Measurements from ENCODE around the gene NDUFS1. TPM values are rescaled to one million over a fixed set of nuclear protein-coding genes. Genes with fewer than 3 reads are reported as not detected.

The NDUFS1 gene
- total and polyA plus RNA-seq, 2 of the 8 experiments (the other 6 are each of a cell fraction or from before 2014, with no cell fraction given), result 42.1 to 97.0 TPM

GRCh38 chr2:206125901-206126300 is 33.3 kb downstream of the NDUFS1 start:
- Histone ChIP-seq H2BK15ac (ENCODE audit: low read length) (no peak overlapping the region), H3K79me2 (ENCODE audit: control insufficient read depth in 1 of 2, insufficient read depth in 2 of 2, low read length in 2 of 2) (no peaks in the 10 kb centered on the region), H2BK5ac (ENCODE audit: low read depth, low read length) (no peak overlapping the region), H3K4me1 (replicated peaks in 1 of 4; ENCODE audit: control insufficient read depth in 3 of 4, insufficient read depth in 4 of 4, low read length in 3 of 4) (no peaks in the 10 kb centered on the region), H2BK120ac (replicated peaks; ENCODE audit: low read depth, low read length) (no peak overlapping the region), H4K91ac (replicated peaks; ENCODE audit: insufficient read length, low read length) (no peak overlapping the region), H2AFZ (ENCODE audit: low read length) (no peak overlapping the region), H3K23ac (ENCODE audit: insufficient read length) (no peak overlapping the region), H3K36me3 (ENCODE audit: control insufficient read depth in 2 of 4, insufficient read depth in 4 of 4, low read length in 3 of 4) (peaks cover 11 to 86% (median 55%) of the 10 kb centered on the region in 4 experiments), H3K4me2 (ENCODE audit: insufficient read depth in 1 of 2, low read depth in 2 of 2, low read length in 2 of 2) (no peak overlapping the region), H4K8ac (ENCODE audit: extremely low read depth, insufficient read depth, low read length) (no peak overlapping the region), H3K4ac (replicated peaks; ENCODE audit: insufficient read length, low read depth, low read length) (no peak overlapping the region), H3K9ac (replicated peaks in 1 of 4; ENCODE audit: extremely low read depth in 1 of 4, low read depth in 3 of 4, low read length in 3 of 4) (no peak overlapping the region), H2BK12ac (ENCODE audit: low read depth, low read length) (no peak overlapping the region), H3K14ac (ENCODE audit: insufficient read length) (no peak overlapping the region), H3K4me3 (ENCODE audit: extremely low read depth in 1 of 4, insufficient read depth in 2 of 4, low read depth in 3 of 4, low read length in 4 of 4) (no peak overlapping the region), H3K9me3 (ENCODE audit: insufficient read depth in 2 of 2, low read depth in 1 of 2, low read length in 1 of 2) (peaks cover 0 to 4% of the 10 kb centered on the region in 2 experiments; a peak in 1 of 4 replicates), H3K56ac (replicated peaks; ENCODE audit: insufficient read length, low read depth, low read length) (no peak overlapping the region), H3K79me1 (ENCODE audit: low read depth, low read length) (no peaks in the 10 kb centered on the region), H3K23me2 (ENCODE audit: low read depth, low read length) (no peaks in the 10 kb centered on the region), H3K27me3 (replicated peaks in 1 of 4; ENCODE audit: control insufficient read depth in 3 of 4, extremely low read depth in 1 of 4, insufficient read depth in 3 of 4, low read length in 3 of 4) (no peaks in the 10 kb centered on the region), H3K18ac (ENCODE audit: extremely low read depth, low read length) (no peak overlapping the region), H2BK20ac (ENCODE audit: low read length) (no peak overlapping the region), H4K20me1 (replicated peaks in 1 of 2; ENCODE audit: control insufficient read depth in 1 of 2, insufficient read depth in 2 of 2, low read length in 2 of 2) (no peaks in the 10 kb centered on the region), H4K5ac (ENCODE audit: insufficient read length, low read depth, low read length) (no peak overlapping the region), H3K27ac (ENCODE audit: low read depth, low read length) (no peak overlapping the region), H2AK5ac (ENCODE audit: low read depth, low read length) (no peak overlapping the region)
- ChIA-PET CTCF (ENCODE audit: partially characterized antibody) (interaction anchor here (0.9 to 1.6 kb wide), 5 partner anchors 15 to 125 kb away, joined by 3 to 4 read pairs (median 4); no protein-coding TSS in a partner anchor), POLR2A (ENCODE audit: partially characterized antibody) (interaction anchor here (0.6 to 0.7 kb wide), 2 partner anchors 11 to 40 kb away, joined by 3 read pairs; partner anchors contain the start of gene INO80D)
- no peak for FAIRE-seq
- DNase-seq (ENCODE audit: low read depth in 1 of 2, low spot score in 2 of 2), result no peak
- TF ChIP-seq BRCA1 (IDR thresholded peaks at IDR 0.05; ENCODE audit: low read depth, low read length) (no peak), CBX8 (IDR thresholded peaks at IDR 0.05; ENCODE audit: borderline replicate concordance, low read depth, low read length) (no peak), PHF8 (conservative IDR thresholded peaks at IDR 0.05; ENCODE audit: low read depth, low read length) (no peak), CEBPB (IDR thresholded peaks at IDR 0.05; ENCODE audit: low read depth, low read length) (no peak), RAD21 (IDR thresholded peaks at IDR 0.05 in 1 of 2, conservative IDR thresholded peaks at IDR 0.05 in 1 of 2; ENCODE audit: low read depth in 2 of 2, low read length in 2 of 2) (no peak), TCF12 (IDR thresholded peaks at IDR 0.05; ENCODE audit: low read depth, low read length) (no peak), POLR2AphosphoS5 (IDR thresholded peaks at IDR 0.05; ENCODE audit: low read depth, low read length) (no peak), USF2 (IDR thresholded peaks at IDR 0.05; ENCODE audit: low read length) (no peak)

All from H1 (cell line).